OCI-LY7 (cell line): ENCODE data around the gene THOP1. TPM values are rescaled to one million over a fixed set of nuclear protein-coding genes. Genes with fewer than 3 reads are reported as not detected.

ENCODE experiments used
- BruUV-seq: library from RNA; stranded (reverse); fragments of 400-500 nt; replicated peaks from 2 replicates; lab custom pipeline; 2021; lab: Mats Ljungman, UMichigan
- CTCF ChIA-PET: fragments of 300-600 bp; sonication (Branson Sonifier 250); formaldehyde crosslinking; loops from one replicate; lab custom pipeline; 2022; ENCODE audit warnings: antibody characterized with exemption; ENCODE audit not compliant: unreplicated experiment; lab: Charles Lee
- POLR2A ChIA-PET: fragments of 300-600 bp; sonication (Branson Sonifier 250); formaldehyde crosslinking; loops from one replicate; lab custom pipeline; 2022; ENCODE audit warnings: antibody characterized with exemption; lab: Charles Lee
- DNase-seq: peaks from one replicate; pipeline ENCODE4 v3.0.0-alpha.2; 2015; ENCODE audit warnings: low spot score
- H2AFZ ChIP-seq: fragments of 200-600 bp; sonication (generic), shearing (Covaris generic); 2 replicates; pipeline ENCODE4 v1.6.1; 2014; ENCODE audit warnings: mild to moderate bottlenecking, antibody characterized with exemption, low read length, moderate library complexity
- H3K27ac ChIP-seq: fragments of 200-600 bp; sonication (generic); 2 replicates; pipeline ENCODE4 v1.5.1; 2014; ENCODE audit warnings: mixed run types, low read depth, mild to moderate bottlenecking, moderate library complexity, low read length, inconsistent platforms; ENCODE audit not compliant: poor library complexity, severe bottlenecking
- H3K36me3 ChIP-seq: fragments of 200-600 bp; sonication (generic); 2 replicates; pipeline ENCODE4 v1.6.1; 2014; ENCODE audit warnings: mild to moderate bottlenecking, antibody characterized with exemption, low read length, moderate library complexity, mixed read lengths; ENCODE audit not compliant: insufficient read depth
- H3K4me1 ChIP-seq: fragments of 200-600 bp; sonication (generic); 2 replicates; pipeline ENCODE4 v1.5.1; 2014; ENCODE audit warnings: mild to moderate bottlenecking, low read length; ENCODE audit not compliant: insufficient read depth, poor library complexity, severe bottlenecking
- H3K4me2 ChIP-seq: fragments of 200-600 bp; sonication (generic); 2 replicates; pipeline ENCODE4 v1.6.1; 2014; ENCODE audit warnings: mild to moderate bottlenecking, low read length
- H3K4me3 ChIP-seq: fragments of 200-600 bp; sonication (generic); 2 replicates; pipeline ENCODE4 v1.5.1; 2014; ENCODE audit warnings: mild to moderate bottlenecking, low read depth, low read length; ENCODE audit not compliant: poor library complexity, severe bottlenecking
- H3K79me2 ChIP-seq: fragments of 200-600 bp; sonication (generic); 2 replicates; pipeline ENCODE4 v1.6.1; 2016; ENCODE audit warnings: low read depth, mild to moderate bottlenecking, low read length, moderate library complexity, mixed read lengths; ENCODE audit not compliant: insufficient read depth
- H3K9me2 ChIP-seq: fragments of 200-600 bp; sonication (generic); 2 replicates; pipeline ENCODE4 v1.6.1; 2016; ENCODE audit warnings: mild to moderate bottlenecking, low read length, mixed read lengths; ENCODE audit not compliant: insufficient read depth
- H3K9me3 ChIP-seq: fragments of 200-600 bp; sonication (generic); 2 replicates; pipeline ENCODE4 v1.6.1; 2014; ENCODE audit warnings: mild to moderate bottlenecking, mixed run types, low read length, mixed read lengths
- H4K20me1 ChIP-seq: fragments of 200-600 bp; sonication (generic); 2 replicates; pipeline ENCODE4 v1.6.1; 2014; ENCODE audit warnings: mild to moderate bottlenecking, antibody characterized with exemption, low read length, moderate library complexity, mixed read lengths; ENCODE audit not compliant: insufficient read depth
- CTCF ChIP-seq: fragments of 200-600 bp; sonication (generic); conservative IDR thresholded peaks from 2 replicates; pipeline ENCODE4 v1.5.1; 2014; ENCODE audit warnings: mild to moderate bottlenecking, antibody characterized with exemption, low read length, moderate library complexity, mixed read lengths
- EZH2phosphoT487 ChIP-seq: fragments of 200-600 bp; sonication (generic); IDR thresholded peaks from 2 replicates; pipeline ENCODE4 v1.6.1; 2018; ENCODE audit warnings: low read depth, borderline replicate concordance, mild to moderate bottlenecking, mixed run types, antibody characterized with exemption, low read length, moderate library complexity, mixed read lengths
- intact Hi-C: fragments of 100-400 bp; cut with micrococcal nuclease; formaldehyde crosslinking; loops from one replicate; pipeline ENCODE4 v1.10.0; 2022; ENCODE audit not compliant: unreplicated experiment
- total RNA-seq, 2 experiments: library from RNA; depleted of rRNA in 1 of 2; stranded (reverse); fragments of >200 nt in 1 of 2; shearing (Covaris generic) in 1 of 2; gene quantifications; 2 replicates each; pipeline ENCODE4 v1.2.3, GENCODE V29; 2014 to 2022

Gene THOP1
- total RNA-seq, 2 experiments from 2014 or later = 170 to 191 TPM

GRCh38 chr19:2845107-2845506 lies 59.8 kb downstream of the THOP1 start:
- no peaks in the 10 kb centered on the region; the same call in 1 of the 2 replicates for H3K36me3 ChIP-seq
- no peak for DNase-seq
- BruUV-seq = no TSS peak
- no peaks in the 10 kb centered on the region for H4K20me1 ChIP-seq
- POLR2A ChIA-PET = no interaction called here
- no peak overlapping the region for H2AFZ ChIP-seq
- intact Hi-C loops = no loop called here
- no peak overlapping the region for H3K4me2 ChIP-seq
- TF ChIP-seq CTCF = no peak
- no peak for TF ChIP-seq EZH2phosphoT487
- H3K9me3 ChIP-seq = no peaks in the 10 kb centered on the region
- no peaks in the 10 kb centered on the region for H3K9me2 ChIP-seq
- no peak overlapping the region for H3K4me3 ChIP-seq
- peaks cover 27% of the 10 kb centered on the region for H3K4me1 ChIP-seq
- no peaks in the 10 kb centered on the region for H3K79me2 ChIP-seq
- CTCF ChIA-PET = no interaction called here
- no peak overlapping the region for H3K27ac ChIP-seq

GRCh38 chr19:2846180-2846894 lies 61.0 kb downstream of the THOP1 start:
- H3K4me3 ChIP-seq = no peak overlapping the region
- no TSS peak for BruUV-seq
- H3K4me2 ChIP-seq = no peak overlapping the region
- CTCF ChIA-PET = no interaction called here
- intact Hi-C loops = no loop called here
- no peak overlapping the region for H3K27ac ChIP-seq
- H3K9me3 ChIP-seq = no peaks in the 10 kb centered on the region
- H4K20me1 ChIP-seq = no peaks in the 10 kb centered on the region
- no peaks in the 10 kb centered on the region for H3K9me2 ChIP-seq
- POLR2A ChIA-PET = no interaction called here
- H3K79me2 ChIP-seq = no peaks in the 10 kb centered on the region
- peaks cover 23% of the 10 kb centered on the region for H3K4me1 ChIP-seq
- no peak overlapping the region for H2AFZ ChIP-seq
- TF ChIP-seq EZH2phosphoT487 (no peak), CTCF (no peak)
- peaks cover 3% of the 10 kb centered on the region for H3K36me3 ChIP-seq
- no peak for DNase-seq

- no peaks in the 10 kb centered on the region for H3K9me3 ChIP-seq
- intact Hi-C loops = no loop called here
- peaks cover 15% of the 10 kb centered on the region for H3K36me3 ChIP-seq
- no peak for TF ChIP-seq CTCF
- TF ChIP-seq EZH2phosphoT487 = no peak
- H3K27ac ChIP-seq = no peak overlapping the region
- no peaks in the 10 kb centered on the region for H4K20me1 ChIP-seq
- H3K4me1 ChIP-seq = peaks cover 17% of the 10 kb centered on the region
- no peak for DNase-seq
- ChIA-PET CTCF (interaction anchor here (0.5 kb wide), 1 partner anchor 1129 kb away, joined by 5 read pairs; no protein-coding TSS in a partner anchor), POLR2A (interaction anchor here (0.5 kb wide), 1 partner anchor 1024 kb away, joined by 3 read pairs; no protein-coding TSS in a partner anchor)
- H2AFZ ChIP-seq = no peak overlapping the region
- no peaks in the 10 kb centered on the region for H3K79me2 ChIP-seq
- H3K4me2 ChIP-seq = no peak overlapping the region
- no peaks in the 10 kb centered on the region for H3K9me2 ChIP-seq
- BruUV-seq = no TSS peak
- H3K4me3 ChIP-seq = no peak overlapping the region
Observed at GRCh38 chr19:2847507-2847906, 62.2 kb downstream of the THOP1 start.
